IMR-90 (cell line): ENCODE results near the gene LRRC31. TPM values are rescaled to one million over a fixed set of nuclear protein-coding genes. Genes with fewer than 3 reads are reported as not detected.

Experiments
- ATAC-seq: fragments of 200-7000 bp; cut with Tn5 transposase; 2 replicates; pipeline ENCODE4 v1.9.1; 2020; ENCODE audit warnings: low read depth, mild to moderate bottlenecking, moderate library complexity
- BruUV-seq: library from RNA; stranded (reverse); fragments of 400-500 nt; replicated peaks from 2 replicates; lab custom pipeline; 2021; lab: Mats Ljungman, UMichigan
- CTCF ChIA-PET: fragments of 300-600 bp; formaldehyde crosslinking; extraction: SDS; loops from one replicate; lab custom pipeline; 2021; ENCODE audit warnings: antibody characterized with exemption; lab: Yijun Ruan, JAX
- POLR2A ChIA-PET: fragments of 300-600 bp; sonication (Branson Sonifier 250); formaldehyde crosslinking; loops from one replicate; lab custom pipeline; 2022; ENCODE audit warnings: antibody characterized with exemption; ENCODE audit not compliant: unreplicated experiment; lab: Charles Lee
- DNase-seq: peaks from one replicate; pipeline ENCODE4 v3.0.0; 2013
- H2AFZ ChIP-seq: replicated peaks from 2 replicates; pipeline ENCODE3; 2013; ENCODE audit warnings: low read length, mild to moderate bottlenecking; ENCODE audit not compliant: poor library complexity
- H2AK5ac ChIP-seq: 2 replicates; pipeline ENCODE4 v1.6.1; 2013; ENCODE audit warnings: low read depth, low read length, inconsistent platforms
- H2AK9ac ChIP-seq: replicated peaks from 2 replicates; pipeline ENCODE3; 2013; ENCODE audit warnings: mild to moderate bottlenecking, low read depth, low read length, moderate library complexity; ENCODE audit not compliant: poor library complexity
- H2BK120ac ChIP-seq: 2 replicates; pipeline ENCODE4 v1.6.1; 2013; ENCODE audit warnings: low read depth, low read length, inconsistent platforms
- H2BK15ac ChIP-seq: 3 replicates; pipeline ENCODE4 v1.6.1; 2013; ENCODE audit warnings: low read depth, low read length, inconsistent platforms
- H2BK20ac ChIP-seq: 2 replicates; pipeline ENCODE4 v1.6.1; 2013; ENCODE audit warnings: low read depth, mild to moderate bottlenecking, inconsistent platforms, low read length, moderate library complexity
- H2BK5ac ChIP-seq: 2 replicates; pipeline ENCODE4 v1.6.1; 2013; ENCODE audit warnings: mild to moderate bottlenecking, low read depth, low read length, inconsistent platforms; ENCODE audit not compliant: poor library complexity, severe bottlenecking
- H3K14ac ChIP-seq: replicated peaks from 2 replicates; pipeline ENCODE4 v1.6.1; 2013; ENCODE audit warnings: low read depth, low read length, inconsistent platforms
- H3K18ac ChIP-seq: 2 replicates; pipeline ENCODE4 v1.6.1; 2013; ENCODE audit warnings: low read depth, low read length, control low read depth
- H3K23ac ChIP-seq: 2 replicates; pipeline ENCODE4 v1.6.1; 2013; ENCODE audit warnings: low read depth, low read length, inconsistent platforms
- H3K27ac ChIP-seq: 2 replicates; pipeline ENCODE4 v1.5.1; 2013; ENCODE audit warnings: mild to moderate bottlenecking, control low read depth, low read length; ENCODE audit not compliant: insufficient read depth
- H3K27me3 ChIP-seq: 2 replicates; pipeline ENCODE4 v1.6.1; 2013; ENCODE audit warnings: low read length; ENCODE audit not compliant: control insufficient read depth, insufficient read depth
- H3K36me3 ChIP-seq: 2 replicates; pipeline ENCODE4 v1.6.1; 2013; ENCODE audit warnings: low read length, mixed read lengths; ENCODE audit not compliant: control insufficient read depth, insufficient read depth
- H3K4ac ChIP-seq: 2 replicates; pipeline ENCODE4 v1.6.1; 2013; ENCODE audit warnings: low read depth, low read length, inconsistent platforms
- H3K4me1 ChIP-seq: 2 replicates; pipeline ENCODE4 v1.6.1; 2013; ENCODE audit warnings: low read length, mixed read lengths; ENCODE audit not compliant: control insufficient read depth, insufficient read depth
- H3K4me2 ChIP-seq: 2 replicates; pipeline ENCODE4 v1.6.1; 2013; ENCODE audit warnings: low read depth, mild to moderate bottlenecking, control low read depth, low read length, moderate library complexity
- H3K4me3 ChIP-seq: 2 replicates; pipeline ENCODE4 v1.5.1; 2013; ENCODE audit warnings: low read depth, mild to moderate bottlenecking, control low read depth, low read length, moderate library complexity; ENCODE audit not compliant: insufficient read depth
- H3K56ac ChIP-seq: 2 replicates; pipeline ENCODE4 v1.6.1; 2013; ENCODE audit warnings: low read length, inconsistent platforms; ENCODE audit not compliant: insufficient read depth; ENCODE audit errors: extremely low read depth
- H3K79me1 ChIP-seq, 2 experiments: 2 replicates each; pipeline ENCODE4 v1.6.1; 2013; ENCODE audit warnings: low read length in 2 of 2, inconsistent platforms in 1 of 2, low read depth in 1 of 2
- H3K9ac ChIP-seq: 2 replicates; pipeline ENCODE4 v1.6.1; 2013; ENCODE audit warnings: low read depth, low read length, control low read depth
- H3K9me1 ChIP-seq: 2 replicates; pipeline ENCODE4 v1.6.1; 2013; ENCODE audit warnings: low read length, inconsistent platforms; ENCODE audit not compliant: insufficient read depth
- H3K9me3 ChIP-seq: 2 replicates; pipeline ENCODE4 v1.6.1; 2013; ENCODE audit warnings: low read length; ENCODE audit not compliant: control insufficient read depth, insufficient read depth
- H4K20me1 ChIP-seq: 2 replicates; pipeline ENCODE4 v1.6.1; 2013; ENCODE audit warnings: low read length, inconsistent platforms; ENCODE audit not compliant: insufficient read depth
- H4K5ac ChIP-seq: 2 replicates; pipeline ENCODE4 v1.6.1; 2013; ENCODE audit warnings: mild to moderate bottlenecking, low read depth, low read length, control low read depth
- H4K8ac ChIP-seq, 2 experiments: 2 replicates each; pipeline ENCODE4 v1.6.1; 2013; ENCODE audit warnings: low read depth in 2 of 2, low read length in 2 of 2, control low read depth in 1 of 2, inconsistent platforms in 1 of 2
- H4K91ac ChIP-seq: 2 replicates; pipeline ENCODE4 v1.6.1; 2013; ENCODE audit warnings: low read depth, low read length, inconsistent platforms; ENCODE audit not compliant: insufficient read depth
- BHLHE40 ChIP-seq: fragments of 150-350 bp; IDR thresholded peaks from 2 replicates; pipeline ENCODE4 v1.6.1; 2016; ENCODE audit warnings: mild to moderate bottlenecking, low read depth, low read length
- CEBPB ChIP-seq: IDR thresholded peaks from 2 replicates; pipeline ENCODE4 v1.6.1; 2012; ENCODE audit warnings: low read depth, low read length, improper control_type of control experiment
- CHD1 ChIP-seq: IDR thresholded peaks from 2 replicates; pipeline ENCODE4 v1.6.1; 2012; ENCODE audit warnings: low read depth, low read length, improper control_type of control experiment
- FOS ChIP-seq: fragments of 150-350 bp; IDR thresholded peaks from 2 replicates; pipeline ENCODE4 v1.6.1; 2016; ENCODE audit warnings: low read depth, low read length
- MAFK ChIP-seq: IDR thresholded peaks from 2 replicates; pipeline ENCODE4 v1.6.1; 2012; ENCODE audit warnings: low read depth, low read length, improper control_type of control experiment
- MAZ ChIP-seq: IDR thresholded peaks from 2 replicates; pipeline ENCODE4 v1.6.1; 2012; ENCODE audit warnings: low read depth, mild to moderate bottlenecking, low read length, improper control_type of control experiment, moderate library complexity, borderline replicate concordance
- MXI1 ChIP-seq: IDR thresholded peaks from 2 replicates; pipeline ENCODE4 v1.6.1; 2012; ENCODE audit warnings: low read depth, mild to moderate bottlenecking, low read length, moderate library complexity, borderline replicate concordance
- NFE2L2 ChIP-seq: fragments of 150-350 bp; IDR thresholded peaks from 2 replicates; pipeline ENCODE4 v1.6.1; 2016; ENCODE audit warnings: low read depth, mild to moderate bottlenecking, low read length
- POLR2A ChIP-seq: IDR thresholded peaks from 2 replicates; pipeline ENCODE4 v1.6.1; 2012; ENCODE audit warnings: mild to moderate bottlenecking, low read depth, low read length
- RAD21 ChIP-seq: IDR thresholded peaks from 2 replicates; pipeline ENCODE4 v1.6.1; 2012; ENCODE audit warnings: low read length, improper control_type of control experiment
- RCOR1 ChIP-seq: IDR thresholded peaks from 2 replicates; pipeline ENCODE4 v1.6.1; 2012; ENCODE audit warnings: mild to moderate bottlenecking, low read length, improper control_type of control experiment; ENCODE audit not compliant: insufficient replicate concordance
- RFX5 ChIP-seq: IDR thresholded peaks from 2 replicates; pipeline ENCODE4 v1.8.0; 2012; ENCODE audit warnings: low read depth, mild to moderate bottlenecking, low read length, moderate library complexity
- SMC3 ChIP-seq: fragments of 150-350 bp; IDR thresholded peaks from 2 replicates; pipeline ENCODE4 v1.6.1; 2016; ENCODE audit warnings: low read depth, mild to moderate bottlenecking, antibody characterized with exemption, low read length, moderate library complexity
- WGBS, 2 experiments: methylation state at CpG; one replicate each; pipeline versions ENCODE4 v1.1.5 to v1.1.7; 2013; ENCODE audit warnings: missing lambda C conversion rate in 2 of 2; ENCODE audit not compliant: insufficient read length in 1 of 2; ENCODE audit errors: extremely low coverage in 2 of 2; 5-methylcytosine and 5-hydroxymethylcytosine counted together
- dilution Hi-C: fragments of 300-500 bp; cut with HindIII; formaldehyde crosslinking; loops from one replicate; pipeline ENCODE4 v1.14.3; 2018; ENCODE audit warnings: low sequenced_read_pairs; ENCODE audit not compliant: unreplicated experiment
- in situ Hi-C: fragments of 300-500 bp; cut with MboI; formaldehyde crosslinking; loops from 3 replicates; pipeline ENCODE4 v1.14.3; 2019; ENCODE audit warnings: low sequenced_read_pairs, inconsistent platforms, mixed read lengths
- intact Hi-C: fragments of 100-400 bp; cut with micrococcal nuclease; formaldehyde crosslinking; loops from 2 replicates; pipeline ENCODE4 v1.10.0; 2022
- polyA plus RNA-seq, 3 experiments: library from polyadenylated mRNA; depleted of rRNA; stranded (reverse); fragments of >200 nt; gene quantifications; 2 replicates each; pipeline ENCODE4 v1.2.3, GENCODE V29; 2012; ENCODE audit warnings: low replicate concordance in 1 of 3
- total RNA-seq: library from RNA; depleted of rRNA; stranded (reverse); fragments of >200 nt; gene quantifications from 2 replicates; pipeline ENCODE4 v1.2.3, GENCODE V29; 2012
- TF ChIP-seq, protein P1 (sequence below): fragments of 150-350 bp; IDR thresholded peaks from 2 replicates; pipeline ENCODE4 v1.6.1; 2016; ENCODE audit warnings: low read depth, mild to moderate bottlenecking, low read length, moderate library complexity, borderline replicate concordance
- TF ChIP-seq, protein P2 (sequence below): fragments of 150-350 bp; IDR thresholded peaks from 2 replicates; pipeline ENCODE4 v1.6.1; 2017; ENCODE audit warnings: mild to moderate bottlenecking, antibody characterized with exemption, low read length, low read depth
- TF ChIP-seq, protein P3 (sequence below): conservative IDR thresholded peaks from 2 replicates; pipeline ENCODE4 v1.5.1; 2012; ENCODE audit warnings: mild to moderate bottlenecking, low read depth, low read length, improper control_type of control experiment

Gene LRRC31
- total and polyA plus RNA-seq, 2 of the 4 experiments (the other 2 are of a cell fraction), result not detected

DNA sequence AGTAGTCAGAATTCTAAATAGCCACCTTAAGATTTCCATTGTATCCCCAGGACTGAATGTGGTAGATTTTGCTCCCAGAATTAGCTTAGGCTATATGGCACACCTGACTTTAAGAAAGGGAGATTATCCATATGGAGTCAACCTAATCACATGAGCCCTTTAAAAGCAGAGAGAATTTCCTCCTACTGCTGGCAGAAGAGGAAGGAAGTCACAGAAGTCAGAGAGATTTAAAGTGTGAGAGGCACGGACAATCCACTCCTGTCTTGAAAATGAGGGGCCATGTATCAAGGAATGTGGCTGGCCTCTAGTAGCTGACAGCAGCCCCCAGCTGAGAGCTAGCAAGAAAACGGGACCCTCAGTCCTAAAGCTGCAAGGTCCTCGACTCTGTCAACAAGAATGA, 26.8 kb downstream of the LRRC31 start:
- Histone ChIP-seq H3K56ac (no peak overlapping the region), H4K91ac (no peak overlapping the region), H3K18ac (no peak overlapping the region), H4K8ac (no peak overlapping the region), H3K9ac (no peak overlapping the region), H3K4me1 (no peaks in the 10 kb centered on the region), H3K23ac (no peak overlapping the region), H3K14ac (no peak overlapping the region), H3K9me3 (no peaks in the 10 kb centered on the region), H4K5ac (no peak overlapping the region), H3K79me1 (no peaks in the 10 kb centered on the region), H3K4me3 (no peak overlapping the region), H2BK15ac (no peak overlapping the region), H3K4me2 (no peak overlapping the region), H2AK9ac (no peak overlapping the region), H3K4ac (no peak overlapping the region), H2AFZ (no peak overlapping the region), H3K27ac (no peak overlapping the region), H3K9me1 (peaks cover 4% of the 10 kb centered on the region; the same call in 1 of the 2 replicates), H4K20me1 (no peaks in the 10 kb centered on the region), H2AK5ac (no peak overlapping the region), H2BK20ac (no peak overlapping the region), H3K27me3 (no peaks in the 10 kb centered on the region), H2BK5ac (no peak overlapping the region), H2BK120ac (no peak overlapping the region), H3K36me3 (no peaks in the 10 kb centered on the region)
- dilution Hi-C loops, result no loop called here
- ATAC-seq (no peak), DNase-seq (no peak)
- intact Hi-C loops, result no loop called here
- in situ Hi-C loops, result no loop called here
- ChIA-PET POLR2A (no interaction called here), CTCF (interaction anchor here (1.0 kb wide), 1 partner anchor 205 kb away, joined by 3 read pairs; no protein-coding TSS in a partner anchor)
- no TSS peak for BruUV-seq
- TF ChIP-seq MXI1 (no peak), RAD21 (no peak), POLR2A (no peak), SMC3 (no peak), CEBPB (no peak), FOS (no peak), BHLHE40 (no peak), MAFK (no peak), CHD1 (no peak), MAZ (no peak), RFX5 (no peak), NFE2L2 (no peak), RCOR1 (no peak)
- TF ChIP-seq, protein P1, sequence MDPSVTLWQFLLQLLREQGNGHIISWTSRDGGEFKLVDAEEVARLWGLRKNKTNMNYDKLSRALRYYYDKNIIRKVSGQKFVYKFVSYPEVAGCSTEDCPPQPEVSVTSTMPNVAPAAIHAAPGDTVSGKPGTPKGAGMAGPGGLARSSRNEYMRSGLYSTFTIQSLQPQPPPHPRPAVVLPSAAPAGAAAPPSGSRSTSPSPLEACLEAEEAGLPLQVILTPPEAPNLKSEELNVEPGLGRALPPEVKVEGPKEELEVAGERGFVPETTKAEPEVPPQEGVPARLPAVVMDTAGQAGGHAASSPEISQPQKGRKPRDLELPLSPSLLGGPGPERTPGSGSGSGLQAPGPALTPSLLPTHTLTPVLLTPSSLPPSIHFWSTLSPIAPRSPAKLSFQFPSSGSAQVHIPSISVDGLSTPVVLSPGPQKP, result no peak
- TF ChIP-seq, protein P2, sequence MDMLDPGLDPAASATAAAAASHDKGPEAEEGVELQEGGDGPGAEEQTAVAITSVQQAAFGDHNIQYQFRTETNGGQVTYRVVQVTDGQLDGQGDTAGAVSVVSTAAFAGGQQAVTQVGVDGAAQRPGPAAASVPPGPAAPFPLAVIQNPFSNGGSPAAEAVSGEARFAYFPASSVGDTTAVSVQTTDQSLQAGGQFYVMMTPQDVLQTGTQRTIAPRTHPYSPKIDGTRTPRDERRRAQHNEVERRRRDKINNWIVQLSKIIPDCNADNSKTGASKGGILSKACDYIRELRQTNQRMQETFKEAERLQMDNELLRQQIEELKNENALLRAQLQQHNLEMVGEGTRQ, result no peak
- TF ChIP-seq, protein P3, sequence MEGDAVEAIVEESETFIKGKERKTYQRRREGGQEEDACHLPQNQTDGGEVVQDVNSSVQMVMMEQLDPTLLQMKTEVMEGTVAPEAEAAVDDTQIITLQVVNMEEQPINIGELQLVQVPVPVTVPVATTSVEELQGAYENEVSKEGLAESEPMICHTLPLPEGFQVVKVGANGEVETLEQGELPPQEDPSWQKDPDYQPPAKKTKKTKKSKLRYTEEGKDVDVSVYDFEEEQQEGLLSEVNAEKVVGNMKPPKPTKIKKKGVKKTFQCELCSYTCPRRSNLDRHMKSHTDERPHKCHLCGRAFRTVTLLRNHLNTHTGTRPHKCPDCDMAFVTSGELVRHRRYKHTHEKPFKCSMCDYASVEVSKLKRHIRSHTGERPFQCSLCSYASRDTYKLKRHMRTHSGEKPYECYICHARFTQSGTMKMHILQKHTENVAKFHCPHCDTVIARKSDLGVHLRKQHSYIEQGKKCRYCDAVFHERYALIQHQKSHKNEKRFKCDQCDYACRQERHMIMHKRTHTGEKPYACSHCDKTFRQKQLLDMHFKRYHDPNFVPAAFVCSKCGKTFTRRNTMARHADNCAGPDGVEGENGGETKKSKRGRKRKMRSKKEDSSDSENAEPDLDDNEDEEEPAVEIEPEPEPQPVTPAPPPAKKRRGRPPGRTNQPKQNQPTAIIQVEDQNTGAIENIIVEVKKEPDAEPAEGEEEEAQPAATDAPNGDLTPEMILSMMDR, result no peak
- 19% methylated on average over 3 of the region's 3 CpGs; no CpG with 5 or more reads in 1 of the 2 experiments for WGBS, 2 experiments
